ENCODE results near the gene NAV3. TPM values are rescaled to one million over a fixed set of nuclear protein-coding genes. Genes with fewer than 3 reads are reported as not detected.

The NAV3 gene
- total and polyA plus RNA-seq, 12 donors, result 5.0 to 53.4 (median 25.9) TPM

- H3K36me3 ChIP-seq (replicated peaks in 1 of 2), result no peaks in the 10 kb centered on the region
- intact Hi-C loops (cut with DNase I), result loop anchor here in 1 of 2 donors (10.0 kb wide), 1 partner anchor 123 kb away; no protein-coding TSS in a partner anchor
- H3K27me3 ChIP-seq, result no peaks in the 10 kb centered on the region
- no peak overlapping the region for H3K27ac ChIP-seq
- H3K9me3 ChIP-seq (replicated peaks in 1 of 3), result no peaks in the 10 kb centered on the region
- no peak for DNase-seq
- 46 to 96% (median 59%) methylated on average over 2 of the region's 2 CpGs for WGBS, 4 donors
- no peaks in the 10 kb centered on the region for H3K4me1 ChIP-seq (replicated peaks in 1 of 2)
- H3K4me3 ChIP-seq, result no peak overlapping the region
- TF ChIP-seq, protein P1, sequence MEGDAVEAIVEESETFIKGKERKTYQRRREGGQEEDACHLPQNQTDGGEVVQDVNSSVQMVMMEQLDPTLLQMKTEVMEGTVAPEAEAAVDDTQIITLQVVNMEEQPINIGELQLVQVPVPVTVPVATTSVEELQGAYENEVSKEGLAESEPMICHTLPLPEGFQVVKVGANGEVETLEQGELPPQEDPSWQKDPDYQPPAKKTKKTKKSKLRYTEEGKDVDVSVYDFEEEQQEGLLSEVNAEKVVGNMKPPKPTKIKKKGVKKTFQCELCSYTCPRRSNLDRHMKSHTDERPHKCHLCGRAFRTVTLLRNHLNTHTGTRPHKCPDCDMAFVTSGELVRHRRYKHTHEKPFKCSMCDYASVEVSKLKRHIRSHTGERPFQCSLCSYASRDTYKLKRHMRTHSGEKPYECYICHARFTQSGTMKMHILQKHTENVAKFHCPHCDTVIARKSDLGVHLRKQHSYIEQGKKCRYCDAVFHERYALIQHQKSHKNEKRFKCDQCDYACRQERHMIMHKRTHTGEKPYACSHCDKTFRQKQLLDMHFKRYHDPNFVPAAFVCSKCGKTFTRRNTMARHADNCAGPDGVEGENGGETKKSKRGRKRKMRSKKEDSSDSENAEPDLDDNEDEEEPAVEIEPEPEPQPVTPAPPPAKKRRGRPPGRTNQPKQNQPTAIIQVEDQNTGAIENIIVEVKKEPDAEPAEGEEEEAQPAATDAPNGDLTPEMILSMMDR (IDR thresholded peaks at IDR 0.05), result no peak
Measured at GRCh38 chr12:78128211-78128610, 297.5 kb downstream of the NAV3 start.

GRCh38 chr12:78143717-78144116 lies 313.0 kb downstream of the NAV3 start:
- no peak overlapping the region for H3K4me3 ChIP-seq
- intact Hi-C loops (cut with DNase I), result no loop called here

DNA sequence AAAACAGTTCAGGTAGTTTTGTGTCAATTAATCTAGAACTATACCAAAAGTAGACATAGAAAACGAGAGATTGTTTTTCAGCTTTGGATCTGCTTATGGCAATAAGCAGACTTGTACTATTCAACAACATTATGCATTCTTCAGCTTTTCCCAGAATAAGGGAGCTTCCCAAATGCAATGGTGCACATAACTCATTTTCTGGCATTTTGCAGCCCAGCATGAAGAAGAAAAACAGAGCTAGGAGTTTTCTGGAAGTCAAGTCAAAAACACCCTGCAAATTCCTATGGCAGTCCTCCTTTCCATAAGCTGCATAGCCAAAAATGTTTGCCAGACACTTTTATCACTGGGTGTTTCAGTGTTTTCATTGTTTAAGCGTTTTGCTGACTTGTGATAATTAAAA lies 314.7 kb downstream of the NAV3 start:
- H3K4me3 ChIP-seq, result no peak overlapping the region
- intact Hi-C loops (cut with DNase I), result no loop called here
- no peaks in the 10 kb centered on the region for H3K27me3 ChIP-seq
- TF ChIP-seq, protein P1 (IDR thresholded peaks at IDR 0.05), result no peak
- no peak for TF ChIP-seq POLR2A (IDR thresholded peaks at IDR 0.05)
- no peaks in the 10 kb centered on the region for H3K36me3 ChIP-seq (replicated peaks in 1 of 2)
- 50 to 68% (median 61%) methylated on average over 2 of the region's 2 CpGs for WGBS, 4 donors
- DNase-seq, result no peak
- no peaks in the 10 kb centered on the region for H3K9me3 ChIP-seq (replicated peaks in 1 of 3)
- H3K27ac ChIP-seq, result no peak overlapping the region
- no peaks in the 10 kb centered on the region for H3K4me1 ChIP-seq (replicated peaks in 1 of 2)

More at GRCh38 chr12:78143717-78144116, 313.0 kb downstream of the NAV3 start:
- no peak overlapping the region for H3K27ac ChIP-seq
- no peaks in the 10 kb centered on the region for H3K27me3 ChIP-seq
- H3K36me3 ChIP-seq (replicated peaks in 1 of 2), result peaks cover 0 to 6% of the 10 kb centered on the region in 2 donors
- H3K4me1 ChIP-seq (replicated peaks in 1 of 2), result no peaks in the 10 kb centered on the region
- DNase-seq, result no peak
- H3K9me3 ChIP-seq (replicated peaks in 1 of 3), result no peaks in the 10 kb centered on the region
- TF ChIP-seq, protein P1 (IDR thresholded peaks at IDR 0.05), result no peak

- TF ChIP-seq, protein P1 (IDR thresholded peaks at IDR 0.05), result peak; percentile 38 to 86 (median 56)
- TF ChIP-seq POLR2A (IDR thresholded peaks at IDR 0.05), result no peak
- H3K4me1 ChIP-seq (replicated peaks in 1 of 2), result no peaks in the 10 kb centered on the region
- no peak for DNase-seq
- H3K27me3 ChIP-seq, result no peaks in the 10 kb centered on the region
- no peaks in the 10 kb centered on the region for H3K9me3 ChIP-seq (replicated peaks in 1 of 3)
- H3K4me3 ChIP-seq, result no peak overlapping the region
- no peaks in the 10 kb centered on the region for H3K36me3 ChIP-seq (replicated peaks in 1 of 2)
- H3K27ac ChIP-seq, result no peak overlapping the region
- intact Hi-C loops (cut with DNase I), result no loop called here
Measured at GRCh38 chr12:78146365-78146772, 315.7 kb downstream of the NAV3 start.
